ENCODE data around the gene MCF2L. TPM values are rescaled to one million over a fixed set of nuclear protein-coding genes. Genes with fewer than 3 reads are reported as not detected.

Gene MCF2L
- total RNA-seq, 4 donors from 2014 or later, result 62.1 to 186 (median 91.3) TPM

- intact Hi-C loops (cut with DNase I; ENCODE audit: low total_unique reads), result no loop called here
- in situ Hi-C loops (cut with MboI; ENCODE audit: low pct_ligation_motif_present in 1 of 4, low pct_unique_long_range_greater_than_20kb in 1 of 4, low sequenced_read_pairs in 3 of 4), result no loop called here
- WGBS, 2 donors (ENCODE audit: low coverage in 1 of 2), result 91 to 95% methylated on average over 4 to 40 of the region's 40 CpGs
- Histone ChIP-seq H3K4me3 (no peak overlapping the region), H3K27ac (no peak overlapping the region), H3K9me3 (no peaks in the 10 kb centered on the region), H3K36me3 (no peaks in the 10 kb centered on the region), H3K4me1 (no peaks in the 10 kb centered on the region), H3K27me3 (no peaks in the 10 kb centered on the region)
- no peak for TF ChIP-seq POLR2AphosphoS5 (IDR thresholded peaks at IDR 0.05)
- TF ChIP-seq CTCF (IDR thresholded peaks at IDR 0.05), result no peak
- TF ChIP-seq POLR2A (IDR thresholded peaks at IDR 0.05), result no peak
- no peak for TF ChIP-seq EP300 (IDR thresholded peaks at IDR 0.05; ENCODE audit: low read depth)
- DNase-seq, result no peak
These were observed 119.1 kb downstream of the MCF2L start for GRCh38 chr13:113087923-113088690.

GRCh38 chr13:113088691-113089020 is 119.6 kb downstream of the MCF2L start:
- in situ Hi-C loops (cut with MboI; ENCODE audit: low pct_ligation_motif_present in 1 of 4, low pct_unique_long_range_greater_than_20kb in 1 of 4, low sequenced_read_pairs in 3 of 4) (no loop called here), intact Hi-C loops (cut with DNase I; ENCODE audit: low total_unique reads) (no loop called here)
- H3K4me3 ChIP-seq, result no peak overlapping the region
- H3K4me1 ChIP-seq, result no peaks in the 10 kb centered on the region
- 61 to 84% methylated on average over 7 to 17 of the region's 17 CpGs for WGBS, 2 donors (ENCODE audit: low coverage in 1 of 2)
- no peak overlapping the region for H3K27ac ChIP-seq
- no peaks in the 10 kb centered on the region for H3K36me3 ChIP-seq
- no peak for TF ChIP-seq EP300 (IDR thresholded peaks at IDR 0.05; ENCODE audit: low read depth)
- DNase-seq, result no peak
- H3K9me3 ChIP-seq, result no peaks in the 10 kb centered on the region
- H3K27me3 ChIP-seq, result no peaks in the 10 kb centered on the region

GRCh38 chr13:113089693-113090414 is 120.8 kb downstream of the MCF2L start:
- DNase-seq, result no peak
- intact Hi-C loops (cut with DNase I; ENCODE audit: low total_unique reads), result no loop called here

GRCh38 chr13:113090415-113090770 is 121.4 kb downstream of the MCF2L start:
- intact Hi-C loops (cut with DNase I; ENCODE audit: low total_unique reads) (no loop called here), in situ Hi-C loops (cut with MboI; ENCODE audit: low pct_ligation_motif_present in 1 of 4, low pct_unique_long_range_greater_than_20kb in 1 of 4, low sequenced_read_pairs in 3 of 4) (no loop called here)
- WGBS, 2 donors (ENCODE audit: low coverage in 1 of 2), result 89% methylated on average over 13 of the region's 13 CpGs; no CpG with 5 or more reads in 1 of the 2 donors

More at GRCh38 chr13:113089693-113090414, 120.8 kb downstream of the MCF2L start:
- Histone ChIP-seq H3K9me3 (no peaks in the 10 kb centered on the region), H3K27me3 (no peaks in the 10 kb centered on the region), H3K4me1 (no peaks in the 10 kb centered on the region), H3K27ac (no peak overlapping the region), H3K36me3 (no peaks in the 10 kb centered on the region), H3K4me3 (no peak overlapping the region)
- TF ChIP-seq EP300 (IDR thresholded peaks at IDR 0.05; ENCODE audit: low read depth) (no peak), POLR2A (IDR thresholded peaks at IDR 0.05) (no peak), POLR2AphosphoS5 (IDR thresholded peaks at IDR 0.05) (no peak), CTCF (IDR thresholded peaks at IDR 0.05) (no peak)
- WGBS, 2 donors (ENCODE audit: low coverage in 1 of 2), result 86 to 88% methylated on average over 3 to 36 of the region's 36 CpGs
- in situ Hi-C loops (cut with MboI; ENCODE audit: low pct_ligation_motif_present in 1 of 4, low pct_unique_long_range_greater_than_20kb in 1 of 4, low sequenced_read_pairs in 3 of 4), result no loop called here

More at GRCh38 chr13:113090415-113090770, 121.4 kb downstream of the MCF2L start:
- no peaks in the 10 kb centered on the region for H3K36me3 ChIP-seq
- DNase-seq, result no peak
- no peaks in the 10 kb centered on the region for H3K4me1 ChIP-seq
- H3K9me3 ChIP-seq, result no peaks in the 10 kb centered on the region
- TF ChIP-seq CTCF (IDR thresholded peaks at IDR 0.05), result no peak
- no peak for TF ChIP-seq POLR2AphosphoS5 (IDR thresholded peaks at IDR 0.05)
- TF ChIP-seq POLR2A (IDR thresholded peaks at IDR 0.05), result no peak
- no peak for TF ChIP-seq EP300 (IDR thresholded peaks at IDR 0.05; ENCODE audit: low read depth)
- H3K27me3 ChIP-seq, result no peaks in the 10 kb centered on the region
- no peak overlapping the region for H3K27ac ChIP-seq
- H3K4me3 ChIP-seq, result no peak overlapping the region

All from transverse colon (tissue), 4 donors.